ENCODE results near the gene FAM83G.

The FAM83G gene

GRCh38 chr17:18986541-18987229 lies 17.9 kb downstream of the FAM83G start:
- no peak for DNase-seq

GRCh38 chr17:18985475-18985874 lies 19.1 kb downstream of the FAM83G start:
- DNase-seq: no peak

- DNase-seq: no peak
Observed at GRCh38 chr17:18984273-18985114, 20.1 kb downstream of the FAM83G start.

- DNase-seq: no peak
Observed at GRCh38 chr17:18981642-18982424, 22.7 kb downstream of the FAM83G start.

GRCh38 chr17:18981335-18981641 lies 23.3 kb downstream of the FAM83G start:
- no peak for DNase-seq

GRCh38 chr17:18980682-18981334 lies 23.8 kb downstream of the FAM83G start:
- no peak for DNase-seq

- DNase-seq: no peak
Observed at GRCh38 chr17:18978655-18979054, 25.9 kb downstream of the FAM83G start.

GRCh38 chr17:18978050-18978449 lies 26.5 kb downstream of the FAM83G start:
- DNase-seq: no peak

GRCh38 chr17:18977646-18978045 lies 26.9 kb downstream of the FAM83G start:
- no peak for DNase-seq

- DNase-seq: no peak
Observed at GRCh38 chr17:18977021-18977420, 27.5 kb downstream of the FAM83G start.

GRCh38 chr17:18976201-18976600 lies 28.4 kb downstream of the FAM83G start:
- DNase-seq: no peak

- DNase-seq: no peak
Observed at GRCh38 chr17:18975597-18975996, 29.0 kb downstream of the FAM83G start.

GRCh38 chr17:18974407-18975149 lies 30.0 kb downstream of the FAM83G start:
- DNase-seq: no peak

- no peak for DNase-seq
Observed at GRCh38 chr17:18971801-18972200, 32.8 kb downstream of the FAM83G start.

GRCh38 chr17:18970582-18971480 lies 33.7 kb downstream of the FAM83G start:
- no peak for DNase-seq

- no peak for DNase-seq
Observed at GRCh38 chr17:18968945-18969887, 35.3 kb downstream of the FAM83G start.

- no peak for DNase-seq
Observed at GRCh38 chr17:18968345-18968744, 36.2 kb downstream of the FAM83G start.

GRCh38 chr17:18967916-18968315 lies 36.6 kb downstream of the FAM83G start:
- DNase-seq: no peak

- no peak for DNase-seq
Observed at GRCh38 chr17:18966831-18967624, 37.5 kb downstream of the FAM83G start.
